Stimulated activated CD8-positive, alpha-beta memory T cell treated with anti-CD3 and anti-CD28 coated beads, Interleukin-15, amount 100 ng/mL, for 48 hours (primary cell): ENCODE results near the gene BBOX1.
"Not testable (repeated sequence)": the region's sequence is repeated elsewhere in the genome, so short reads cannot be mapped to it uniquely, and the experiment has no call there.

Experiments used
- DNase-seq, 2 donors: peaks; one replicate each; pipeline ENCODE4 v3.0.0-alpha.2; 2020; ENCODE audit warnings: low read depth in 2 of 2

Gene BBOX1

DNA sequence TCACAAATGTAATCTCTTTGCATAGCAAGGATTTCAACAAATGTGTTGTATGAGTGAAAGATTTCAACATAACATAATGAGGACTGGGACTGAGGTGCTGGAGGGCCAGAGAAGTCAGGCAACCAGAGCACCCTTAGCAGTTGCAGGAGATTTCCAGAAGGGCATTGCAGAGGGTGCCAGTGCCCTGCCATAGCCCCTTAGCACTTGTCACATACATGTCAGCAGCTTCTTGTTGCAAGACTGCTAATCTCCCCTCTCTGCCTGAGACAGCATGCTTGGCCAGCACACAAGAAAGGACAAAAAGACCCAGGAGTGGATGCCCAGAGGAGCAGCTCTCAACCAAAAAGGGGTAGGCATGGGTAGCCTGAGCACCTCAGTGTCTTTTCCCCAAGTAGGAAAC lies 43.2 kb downstream of the BBOX1 start:
- DNase-seq = no peak

- no peak for DNase-seq
Observed at GRCh38 chr11:27084518-27084917, 43.9 kb downstream of the BBOX1 start.

- DNase-seq = no peak
Observed at GRCh38 chr11:27085111-27085510, 44.5 kb downstream of the BBOX1 start.

DNA sequence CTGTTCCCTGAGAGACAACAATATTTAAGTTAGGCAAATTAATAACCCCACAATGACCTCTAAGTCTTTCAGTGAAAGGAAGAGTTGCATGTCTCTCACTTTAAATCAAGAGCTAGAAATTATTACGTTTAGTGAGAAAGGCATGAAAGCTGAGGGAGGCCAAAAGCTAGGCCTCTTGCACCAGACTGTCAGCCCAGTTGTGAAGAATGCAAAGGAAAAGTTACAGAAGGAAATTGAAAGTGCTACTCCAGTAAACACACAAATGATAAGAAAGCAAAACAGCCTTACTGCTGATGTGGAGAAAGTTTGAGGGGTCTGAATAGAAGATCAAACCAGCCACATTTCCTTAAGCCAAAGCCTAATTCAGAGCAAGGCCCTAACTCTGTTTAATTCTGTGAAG lies 45.0 kb downstream of the BBOX1 start:
- DNase-seq = no peak

DNA sequence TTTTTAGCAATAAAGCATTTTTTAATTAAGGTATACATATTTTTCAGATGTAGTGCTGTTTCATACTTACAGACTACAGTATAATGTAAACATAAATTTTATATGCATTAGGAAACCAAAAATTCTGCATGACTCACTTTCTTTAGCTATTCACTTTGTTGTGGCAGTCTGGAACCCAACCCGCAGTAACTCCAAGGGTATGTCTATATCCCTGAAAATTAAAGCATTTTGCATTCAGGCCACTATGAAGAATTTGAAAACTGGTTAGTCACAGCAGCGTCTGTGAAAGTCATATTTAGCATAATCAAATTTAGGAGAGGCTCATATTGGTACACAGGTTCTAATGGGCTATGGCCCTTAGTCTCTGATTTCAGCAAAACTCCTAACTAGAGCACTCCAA lies 46.8 kb downstream of the BBOX1 start:
- no peak for DNase-seq

DNA sequence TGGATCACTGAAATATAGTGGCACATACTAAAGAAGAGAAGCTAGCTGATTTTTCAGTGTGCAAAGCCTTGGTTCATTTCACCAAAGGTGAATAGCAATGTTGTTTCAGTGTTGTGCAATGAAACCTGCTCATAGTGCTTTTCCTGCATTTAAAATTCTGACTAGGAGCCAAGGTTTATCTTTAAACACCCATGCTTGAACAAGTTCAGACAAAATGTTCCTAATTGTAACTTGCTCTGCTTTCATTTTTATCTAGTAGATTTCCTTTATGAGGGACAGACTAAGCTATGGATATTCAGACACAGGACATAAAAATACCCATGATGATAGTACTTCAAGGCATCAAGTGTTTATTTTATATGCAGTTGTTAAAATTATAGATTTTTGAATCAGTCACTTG lies 47.7 kb downstream of the BBOX1 start:
- DNase-seq = no peak

DNA sequence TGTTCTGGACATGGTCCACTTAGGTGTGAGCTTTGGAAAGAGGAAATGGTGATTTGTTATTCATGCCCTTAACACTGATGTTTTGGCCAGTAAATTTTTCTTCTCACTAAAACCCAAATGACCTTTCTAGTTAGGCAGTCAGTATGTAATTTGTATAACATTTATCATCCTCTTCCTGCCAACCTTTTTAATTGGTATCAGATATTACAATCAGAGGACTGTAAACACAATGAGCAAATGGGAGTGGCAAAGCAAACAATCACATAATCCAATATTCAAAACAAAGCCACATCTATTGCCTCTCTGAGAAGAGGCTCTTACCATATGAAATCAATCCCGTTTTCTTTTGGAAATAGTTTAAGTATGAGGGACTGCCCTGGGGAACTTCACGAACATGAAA lies 49.1 kb downstream of the BBOX1 start:
- DNase-seq = no peak

GRCh38 chr11:27090357-27090948 lies 49.8 kb downstream of the BBOX1 start:
- DNase-seq = not testable (repeated sequence)

GRCh38 chr11:27094120-27094519 lies 53.5 kb downstream of the BBOX1 start:
- DNase-seq = no peak

DNA sequence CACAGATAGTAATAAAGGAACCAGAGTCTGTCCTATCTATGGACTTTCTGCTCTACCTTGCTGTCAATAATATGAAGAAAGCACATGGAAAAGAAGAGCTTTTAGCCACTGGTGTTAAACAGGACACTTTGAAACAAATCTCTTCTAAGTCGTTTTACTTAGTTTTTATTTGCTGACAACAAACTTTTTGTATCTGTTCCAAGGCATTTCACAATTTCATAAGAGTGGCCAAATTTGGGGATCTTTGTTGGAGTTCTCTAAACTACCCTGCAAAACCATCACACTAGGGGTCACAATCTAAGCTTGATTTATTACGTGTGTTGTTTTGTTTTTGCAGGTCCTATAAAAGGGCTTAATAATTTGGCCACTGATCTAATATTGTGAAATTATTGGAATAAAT lies 54.4 kb downstream of the BBOX1 start:
- no peak for DNase-seq

DNA sequence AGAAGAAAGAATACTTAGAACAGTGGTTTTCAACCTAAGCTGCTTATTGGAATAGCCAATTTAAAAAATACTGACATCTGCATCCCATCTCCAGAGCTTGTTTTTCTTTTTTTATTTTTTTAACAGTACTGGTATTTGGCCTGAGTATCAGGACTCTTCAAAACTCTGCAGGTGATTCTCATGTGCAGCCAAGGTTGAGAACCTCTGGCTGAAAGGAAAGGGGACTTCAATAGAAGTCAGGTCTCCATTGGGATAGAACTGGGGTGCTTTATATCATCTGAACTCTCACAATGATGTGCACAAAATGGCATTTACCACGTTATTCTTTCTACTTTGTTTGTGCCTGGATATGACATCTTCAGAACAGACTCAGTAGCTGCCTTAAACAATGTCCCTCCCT lies 55.3 kb downstream of the BBOX1 start:
- DNase-seq = no peak

- DNase-seq = no peak
Observed at GRCh38 chr11:27097551-27097950, 56.9 kb downstream of the BBOX1 start.

GRCh38 chr11:27100534-27100933 lies 59.9 kb downstream of the BBOX1 start:
- DNase-seq = no peak

- DNase-seq = no peak
Observed at GRCh38 chr11:27107548-27107947, 66.9 kb downstream of the BBOX1 start.

DNA sequence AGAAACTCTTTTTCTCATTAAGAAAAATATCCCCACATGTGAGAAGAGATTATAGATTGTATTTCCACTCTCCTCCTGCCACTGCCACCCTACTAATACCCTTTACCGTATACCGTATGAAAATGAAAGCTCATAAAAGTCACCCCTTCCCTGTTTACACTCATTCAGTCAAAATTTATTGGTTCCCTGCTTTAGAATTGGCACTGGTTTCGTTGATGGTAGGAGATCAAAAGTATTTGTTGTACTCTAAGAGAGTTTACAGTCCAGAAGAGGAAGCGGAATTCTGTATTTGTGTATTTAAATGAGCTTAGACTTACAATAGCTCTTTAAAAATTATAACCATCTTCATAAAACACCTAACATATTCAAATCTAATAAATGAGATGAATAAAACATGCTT lies 68.2 kb downstream of the BBOX1 start:
- DNase-seq = no peak

DNA sequence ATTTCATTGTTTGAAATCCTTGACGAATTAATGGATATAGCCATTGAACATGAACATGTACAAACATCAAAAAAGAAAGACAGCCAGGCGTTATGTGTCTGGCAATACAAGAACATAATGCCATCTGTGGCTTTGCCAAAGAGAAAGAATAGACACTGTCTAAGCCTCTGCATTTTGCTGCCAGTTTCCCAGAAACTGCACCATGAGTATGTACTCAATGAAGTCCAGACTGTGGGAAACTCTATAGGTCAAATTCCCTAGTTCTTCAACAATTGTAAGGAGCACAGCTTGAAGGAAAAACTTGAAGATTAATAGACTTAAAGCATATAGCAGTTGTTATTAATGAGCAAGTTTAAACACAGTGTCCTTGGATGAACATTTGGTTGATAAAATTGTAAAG lies 71.3 kb downstream of the BBOX1 start:
- DNase-seq = no peak

- DNase-seq = no peak
Observed at GRCh38 chr11:27112946-27113345, 72.3 kb downstream of the BBOX1 start.

DNA sequence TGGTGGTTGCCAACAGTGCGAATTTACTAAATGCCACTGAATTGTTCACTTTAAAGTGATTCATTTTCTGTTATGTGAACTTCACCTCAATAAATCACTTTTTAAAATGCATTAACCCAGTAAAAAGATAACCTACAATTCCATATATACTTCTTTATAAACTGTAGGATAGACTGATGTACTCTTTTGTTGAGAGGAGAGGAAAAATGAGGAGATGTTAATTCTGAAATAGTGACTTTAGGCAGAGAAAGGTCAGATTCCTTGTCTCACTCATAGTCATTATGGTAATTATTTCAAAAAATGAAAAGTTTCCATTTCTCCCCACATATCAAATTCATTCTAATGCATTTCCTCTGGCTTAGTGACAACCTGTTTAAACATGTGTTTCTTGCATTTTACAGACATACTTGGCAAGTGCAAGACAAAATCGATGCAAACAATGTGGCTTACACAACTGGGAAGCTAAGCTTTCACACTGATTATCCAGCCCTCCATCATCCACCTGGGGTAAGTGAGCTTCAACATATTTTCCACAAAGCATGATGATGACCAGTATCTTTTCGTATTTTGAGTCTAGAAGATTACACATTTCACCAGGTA lies 74.5 kb downstream of the BBOX1 start:
- DNase-seq = no peak

- no peak for DNase-seq
Observed at GRCh38 chr11:27116684-27117083, 76.1 kb downstream of the BBOX1 start.

- no peak for DNase-seq
Observed at GRCh38 chr11:27118371-27118770, 77.8 kb downstream of the BBOX1 start.

DNA sequence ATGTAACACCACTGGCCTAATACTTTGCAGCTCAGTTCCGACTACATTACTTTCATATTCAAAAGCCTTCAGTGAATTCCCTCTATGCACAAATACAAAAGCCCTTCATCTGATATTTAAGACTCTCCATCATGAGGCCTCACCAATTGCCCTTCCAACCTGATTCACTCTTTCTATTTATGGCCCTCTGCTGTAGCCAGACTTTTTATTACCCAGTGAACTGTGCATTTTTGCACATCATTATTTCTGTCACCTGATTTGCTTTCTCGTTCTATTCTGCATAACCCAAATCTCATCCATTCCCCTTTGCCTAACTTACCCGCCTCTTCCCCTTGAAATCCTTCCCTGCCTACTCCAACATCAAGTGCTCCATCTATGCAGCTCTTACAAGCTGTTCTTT lies 78.3 kb downstream of the BBOX1 start:
- no peak for DNase-seq

GRCh38 chr11:27119396-27119795 lies 78.8 kb downstream of the BBOX1 start:
- DNase-seq = no peak

DNA sequence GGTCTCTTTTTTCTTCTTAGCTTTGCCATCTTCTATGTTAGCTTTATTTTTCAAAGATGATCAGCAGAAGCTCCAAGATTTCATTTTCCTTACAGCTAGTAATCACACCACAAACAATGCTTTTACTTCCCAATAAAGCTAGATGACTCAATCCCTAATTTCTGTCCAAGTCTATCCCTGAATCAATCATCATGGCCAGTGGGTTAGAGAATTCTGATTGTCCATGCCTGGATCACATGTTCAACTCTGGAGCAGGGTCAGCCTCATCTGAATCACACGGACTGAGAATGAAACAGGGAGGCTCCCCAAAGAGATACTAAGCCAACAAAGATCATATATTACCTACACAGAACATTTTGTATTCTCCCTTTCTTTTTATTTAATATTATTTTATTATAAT lies 79.6 kb downstream of the BBOX1 start:
- no peak for DNase-seq

- no peak for DNase-seq
Observed at GRCh38 chr11:27122001-27122400, 81.4 kb downstream of the BBOX1 start.
